ENCODE data around the gene VASP. TPM values are rescaled to one million over a fixed set of nuclear protein-coding genes. Genes with fewer than 3 reads are reported as not detected.

The VASP gene
- total RNA-seq, 1 experiment from 2014 or later: 102 TPM

GRCh38 chr19:45492137-45492626, 15.1 kb upstream of the VASP start:
- no peaks in the 10 kb centered on the region for H3K27me3 ChIP-seq (replicated peaks; ENCODE audit: insufficient read depth, low read depth, low read length, poor library complexity)
- H3K27ac ChIP-seq (ENCODE audit: low read depth, low read length, poor library complexity, severe bottlenecking): no peak overlapping the region
- no peaks in the 10 kb centered on the region for H3K9me3 ChIP-seq (ENCODE audit: low read depth, low read length, poor library complexity, severe bottlenecking)
- DNase-seq (ENCODE audit: low spot score): no peak
- no peaks in the 10 kb centered on the region for H3K36me3 ChIP-seq (ENCODE audit: insufficient read depth, low read length, poor library complexity, severe bottlenecking)
- intact Hi-C loops (cut with micrococcal nuclease; ENCODE audit: unreplicated experiment): no loop called here
- TF ChIP-seq CTCF (conservative IDR thresholded peaks at IDR 0.05; ENCODE audit: low read depth, low read length): no peak
- no peak for TF ChIP-seq EZH2 (IDR thresholded peaks at IDR 0.05; ENCODE audit: borderline replicate concordance, low read depth, low read length, poor library complexity, severe bottlenecking)
- BruUV-seq (replicated peaks): no TSS peak
- peaks cover 6% of the 10 kb centered on the region for H3K4me1 ChIP-seq (ENCODE audit: insufficient read depth, low read length, poor library complexity, severe bottlenecking)
- POLR2A ChIA-PET (ENCODE audit: low non-redundant PET): no interaction called here
- CTCF ChIA-PET: no interaction called here
- peak overlapping the region; percentile 46 for H3K4me3 ChIP-seq (ENCODE audit: low read depth, low read length, poor library complexity, severe bottlenecking)

- Histone ChIP-seq H3K4me1 (ENCODE audit: insufficient read depth, low read length, poor library complexity, severe bottlenecking) (peaks cover 11% of the 10 kb centered on the region), H3K27me3 (replicated peaks; ENCODE audit: insufficient read depth, low read depth, low read length, poor library complexity) (no peaks in the 10 kb centered on the region), H3K36me3 (ENCODE audit: insufficient read depth, low read length, poor library complexity, severe bottlenecking) (no peaks in the 10 kb centered on the region), H3K4me3 (ENCODE audit: low read depth, low read length, poor library complexity, severe bottlenecking) (peak overlapping the region; percentile 46), H3K27ac (ENCODE audit: low read depth, low read length, poor library complexity, severe bottlenecking) (peak overlapping the region; percentile 4), H3K9me3 (ENCODE audit: low read depth, low read length, poor library complexity, severe bottlenecking) (no peaks in the 10 kb centered on the region)
- ChIA-PET CTCF (no interaction called here), POLR2A (ENCODE audit: low non-redundant PET) (no interaction called here)
- no TSS peak for BruUV-seq (replicated peaks)
- DNase-seq (ENCODE audit: low spot score): peak; percentile 65
- intact Hi-C loops (cut with micrococcal nuclease; ENCODE audit: unreplicated experiment): no loop called here
- TF ChIP-seq CTCF (conservative IDR thresholded peaks at IDR 0.05; ENCODE audit: low read depth, low read length) (no peak), EZH2 (IDR thresholded peaks at IDR 0.05; ENCODE audit: borderline replicate concordance, low read depth, low read length, poor library complexity, severe bottlenecking) (no peak)
These were observed 14.4 kb upstream of the VASP start for GRCh38 chr19:45492627-45493470.

GRCh38 chr19:45494261-45494916, 12.9 kb upstream of the VASP start:
- Histone ChIP-seq H3K4me1 (ENCODE audit: insufficient read depth, low read length, poor library complexity, severe bottlenecking) (peaks cover 22% of the 10 kb centered on the region), H3K27ac (ENCODE audit: low read depth, low read length, poor library complexity, severe bottlenecking) (no peak overlapping the region), H3K9me3 (ENCODE audit: low read depth, low read length, poor library complexity, severe bottlenecking) (no peaks in the 10 kb centered on the region), H3K4me3 (ENCODE audit: low read depth, low read length, poor library complexity, severe bottlenecking) (no peak overlapping the region), H3K27me3 (replicated peaks; ENCODE audit: insufficient read depth, low read depth, low read length, poor library complexity) (no peaks in the 10 kb centered on the region), H3K36me3 (ENCODE audit: insufficient read depth, low read length, poor library complexity, severe bottlenecking) (no peaks in the 10 kb centered on the region)
- ChIA-PET POLR2A (ENCODE audit: low non-redundant PET) (no interaction called here), CTCF (interaction anchor here (0.6 to 1.1 kb wide), 4 partner anchors 9 to 152 kb away, joined by 3 to 4 read pairs (median 3); no protein-coding TSS in a partner anchor)
- TF ChIP-seq CTCF (conservative IDR thresholded peaks at IDR 0.05; ENCODE audit: low read depth, low read length): no peak
- no TSS peak for BruUV-seq (replicated peaks)
- DNase-seq (ENCODE audit: low spot score): no peak
- intact Hi-C loops (cut with micrococcal nuclease; ENCODE audit: unreplicated experiment): no loop called here

All from A673 (cell line).